Measurements from ENCODE around the gene E2F3.

E2F3 gene

DNA sequence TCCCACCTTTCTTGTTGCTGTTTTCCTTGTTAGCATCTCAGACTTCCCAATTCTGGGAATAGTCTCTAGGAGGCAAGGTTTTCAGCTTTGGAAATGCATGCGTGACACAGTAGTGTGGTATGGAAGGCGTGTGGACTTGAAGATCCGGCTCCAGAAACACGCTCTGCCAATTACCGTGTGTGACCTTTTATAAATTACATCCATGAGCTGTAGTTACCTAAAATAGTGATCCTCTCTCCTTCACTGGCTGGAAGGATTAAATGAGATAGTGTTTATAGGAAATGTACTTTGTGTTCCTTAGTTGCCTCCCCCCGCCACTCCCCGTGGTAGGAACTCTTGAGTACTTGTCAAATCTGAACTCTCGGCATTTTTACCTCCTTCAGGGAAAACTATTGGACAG, 13.0 kb downstream of the E2F3 start:
- H3K27me3 ChIP-seq (ENCODE audit: control insufficient read depth, insufficient read depth, low read length), result no peaks in the 10 kb centered on the region
- H3K36me3 ChIP-seq (ENCODE audit: control insufficient read depth, insufficient read depth, low read length), result peaks cover 23% of the 10 kb centered on the region
- H3K4me3 ChIP-seq (ENCODE audit: low read depth, low read length), result no peak overlapping the region
- H3K4me1 ChIP-seq (ENCODE audit: control insufficient read depth, insufficient read depth, low read length), result peaks cover 39% of the 10 kb centered on the region
- H3K9ac ChIP-seq (ENCODE audit: low read length), result no peak overlapping the region
- no peak overlapping the region for H3K27ac ChIP-seq (ENCODE audit: low read depth, low read length)
- H3K9me3 ChIP-seq (ENCODE audit: control insufficient read depth, insufficient read depth, low read depth, low read length), result no peaks in the 10 kb centered on the region

DNA sequence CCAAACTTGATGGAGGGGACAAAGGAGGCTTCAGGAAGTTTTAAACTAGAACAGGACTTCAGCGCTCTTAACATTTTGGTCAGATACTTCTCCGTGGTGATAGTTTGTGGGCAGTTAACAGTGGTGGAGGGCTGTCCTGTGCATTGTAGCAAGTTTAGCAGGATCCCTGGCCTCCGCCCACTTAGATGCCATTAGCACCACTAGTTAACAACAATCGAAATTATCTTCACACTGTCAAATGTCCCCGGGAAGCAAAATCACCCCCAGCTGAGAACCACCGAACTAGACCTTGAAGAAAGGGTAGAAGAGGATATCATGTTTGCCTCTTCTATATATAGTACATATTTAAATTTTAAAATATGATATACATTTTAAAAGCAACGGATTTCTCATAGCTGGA, 13.6 kb downstream of the E2F3 start:
- Histone ChIP-seq H3K27me3 (ENCODE audit: control insufficient read depth, insufficient read depth, low read length) (no peaks in the 10 kb centered on the region), H3K27ac (ENCODE audit: low read depth, low read length) (no peak overlapping the region), H3K4me3 (ENCODE audit: low read depth, low read length) (no peak overlapping the region), H3K4me1 (ENCODE audit: control insufficient read depth, insufficient read depth, low read length) (peaks cover 38% of the 10 kb centered on the region), H3K9ac (ENCODE audit: low read length) (no peak overlapping the region), H3K9me3 (ENCODE audit: control insufficient read depth, insufficient read depth, low read depth, low read length) (no peaks in the 10 kb centered on the region), H3K36me3 (ENCODE audit: control insufficient read depth, insufficient read depth, low read length) (peaks cover 17% of the 10 kb centered on the region)

DNA sequence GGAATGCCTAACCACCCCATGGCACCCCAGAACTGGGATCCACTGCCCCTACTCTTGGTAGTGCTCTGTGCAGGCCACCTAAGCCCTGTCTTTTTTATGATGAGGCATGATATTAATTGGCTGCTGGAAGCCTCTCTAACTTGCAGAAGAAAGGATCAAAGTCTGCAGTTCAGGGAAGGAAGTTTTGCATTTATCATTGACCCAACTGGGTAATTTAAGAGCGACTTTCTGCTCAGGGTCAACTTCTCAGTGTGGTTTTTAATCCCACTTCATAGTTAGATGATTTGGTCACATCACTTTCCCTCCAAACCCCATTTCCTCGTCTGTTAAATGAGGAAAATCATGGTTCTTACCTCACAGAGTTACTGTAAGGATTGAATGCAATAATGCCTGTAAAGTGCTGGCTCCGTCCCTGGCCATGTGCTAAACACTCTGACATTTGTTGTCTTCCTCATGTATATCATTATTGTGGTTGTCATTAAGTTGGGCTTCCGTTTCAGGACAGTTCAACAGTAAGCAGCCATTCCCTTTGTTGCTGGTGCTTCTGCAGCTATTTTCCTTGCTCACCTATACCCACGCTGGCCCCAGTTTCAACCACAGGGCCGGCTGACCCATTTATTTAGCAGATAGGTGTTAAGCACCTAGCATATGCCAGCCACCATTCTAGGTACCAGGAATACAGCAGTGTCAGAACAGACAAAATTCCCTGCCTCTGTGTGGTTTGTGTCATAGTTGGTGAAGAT, 14.2 kb downstream of the E2F3 start:
- Histone ChIP-seq H3K27ac (ENCODE audit: low read depth, low read length) (no peak overlapping the region), H3K36me3 (ENCODE audit: control insufficient read depth, insufficient read depth, low read length) (peaks cover 18% of the 10 kb centered on the region), H3K4me3 (ENCODE audit: low read depth, low read length) (no peak overlapping the region), H3K9me3 (ENCODE audit: control insufficient read depth, insufficient read depth, low read depth, low read length) (no peaks in the 10 kb centered on the region; the same call in 1 of the 2 replicates), H3K27me3 (ENCODE audit: control insufficient read depth, insufficient read depth, low read length) (no peaks in the 10 kb centered on the region), H3K4me1 (ENCODE audit: control insufficient read depth, insufficient read depth, low read length) (peaks cover 38% of the 10 kb centered on the region), H3K9ac (ENCODE audit: low read length) (no peak overlapping the region)

DNA sequence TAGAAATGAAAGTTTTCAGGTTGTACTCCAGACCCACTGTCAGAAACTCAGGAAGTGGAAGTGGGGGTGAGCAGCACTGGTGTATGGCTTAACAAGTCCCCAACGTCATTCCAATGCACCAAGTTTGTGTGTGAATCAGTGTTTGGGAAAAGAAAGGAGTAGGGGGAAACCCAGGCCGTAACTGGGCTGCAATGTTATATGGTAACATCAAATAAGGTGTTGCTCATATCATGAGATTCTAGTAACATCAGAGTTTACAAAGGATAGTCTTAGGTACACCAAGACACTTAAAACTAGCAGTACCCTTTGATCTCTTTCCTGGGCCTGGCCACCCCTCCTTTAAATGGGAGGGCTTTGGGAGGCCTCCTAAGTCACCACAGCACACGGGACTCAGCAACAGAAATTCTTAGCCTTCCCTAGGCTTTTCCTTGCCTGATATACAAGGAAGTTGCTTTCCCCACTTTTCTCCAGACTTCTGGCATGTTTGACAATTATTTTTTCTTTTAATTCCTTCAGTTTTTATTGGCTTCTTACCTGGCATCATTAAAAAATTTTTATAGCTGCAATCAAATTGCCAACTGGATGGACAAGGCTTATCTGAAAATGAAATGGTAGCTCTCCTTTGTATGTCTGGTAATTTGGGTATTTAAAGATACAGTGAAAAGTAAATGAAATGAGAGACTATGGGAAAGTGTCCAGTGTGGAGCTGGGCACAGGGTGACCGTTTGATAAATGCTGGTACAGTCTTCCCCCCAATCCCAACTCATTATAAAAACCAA, 15.1 kb downstream of the E2F3 start:
- Histone ChIP-seq H3K4me3 (ENCODE audit: low read depth, low read length) (no peak overlapping the region), H3K27me3 (ENCODE audit: control insufficient read depth, insufficient read depth, low read length) (no peaks in the 10 kb centered on the region), H3K4me1 (ENCODE audit: control insufficient read depth, insufficient read depth, low read length) (peaks cover 35% of the 10 kb centered on the region), H3K9me3 (ENCODE audit: control insufficient read depth, insufficient read depth, low read depth, low read length) (no peaks in the 10 kb centered on the region; the same call in 1 of the 2 replicates), H3K9ac (ENCODE audit: low read length) (no peak overlapping the region), H3K36me3 (ENCODE audit: control insufficient read depth, insufficient read depth, low read length) (peaks cover 17% of the 10 kb centered on the region), H3K27ac (ENCODE audit: low read depth, low read length) (no peak overlapping the region)

DNA sequence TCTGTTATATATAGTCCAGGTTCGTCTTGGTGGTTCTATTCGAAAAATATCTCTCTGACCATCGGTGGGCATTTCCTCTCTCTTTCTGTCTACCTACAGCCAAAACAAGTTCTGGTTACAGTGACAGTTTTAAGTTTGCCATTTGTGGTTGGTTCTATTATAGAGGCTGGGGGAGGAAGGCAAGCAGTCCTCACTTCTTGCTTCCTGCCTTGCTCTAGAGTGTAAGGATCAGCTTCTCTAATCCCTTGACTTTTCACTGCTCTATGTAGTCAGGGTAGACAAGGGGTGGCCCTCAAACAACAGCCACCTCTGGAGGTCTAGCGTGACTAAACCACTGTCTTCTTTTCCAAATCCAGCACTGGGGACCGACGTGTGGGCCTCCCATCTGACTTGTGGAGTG, 16.1 kb downstream of the E2F3 start:
- no peak overlapping the region for H3K4me3 ChIP-seq (ENCODE audit: low read depth, low read length)
- peaks cover 35% of the 10 kb centered on the region for H3K4me1 ChIP-seq (ENCODE audit: control insufficient read depth, insufficient read depth, low read length)
- H3K27me3 ChIP-seq (ENCODE audit: control insufficient read depth, insufficient read depth, low read length), result no peaks in the 10 kb centered on the region
- H3K9me3 ChIP-seq (ENCODE audit: control insufficient read depth, insufficient read depth, low read depth, low read length), result no peaks in the 10 kb centered on the region; the same call in 1 of the 2 replicates
- peaks cover 21% of the 10 kb centered on the region for H3K36me3 ChIP-seq (ENCODE audit: control insufficient read depth, insufficient read depth, low read length)
- H3K27ac ChIP-seq (ENCODE audit: low read depth, low read length), result no peak overlapping the region
- H3K9ac ChIP-seq (ENCODE audit: low read length), result no peak overlapping the region

DNA sequence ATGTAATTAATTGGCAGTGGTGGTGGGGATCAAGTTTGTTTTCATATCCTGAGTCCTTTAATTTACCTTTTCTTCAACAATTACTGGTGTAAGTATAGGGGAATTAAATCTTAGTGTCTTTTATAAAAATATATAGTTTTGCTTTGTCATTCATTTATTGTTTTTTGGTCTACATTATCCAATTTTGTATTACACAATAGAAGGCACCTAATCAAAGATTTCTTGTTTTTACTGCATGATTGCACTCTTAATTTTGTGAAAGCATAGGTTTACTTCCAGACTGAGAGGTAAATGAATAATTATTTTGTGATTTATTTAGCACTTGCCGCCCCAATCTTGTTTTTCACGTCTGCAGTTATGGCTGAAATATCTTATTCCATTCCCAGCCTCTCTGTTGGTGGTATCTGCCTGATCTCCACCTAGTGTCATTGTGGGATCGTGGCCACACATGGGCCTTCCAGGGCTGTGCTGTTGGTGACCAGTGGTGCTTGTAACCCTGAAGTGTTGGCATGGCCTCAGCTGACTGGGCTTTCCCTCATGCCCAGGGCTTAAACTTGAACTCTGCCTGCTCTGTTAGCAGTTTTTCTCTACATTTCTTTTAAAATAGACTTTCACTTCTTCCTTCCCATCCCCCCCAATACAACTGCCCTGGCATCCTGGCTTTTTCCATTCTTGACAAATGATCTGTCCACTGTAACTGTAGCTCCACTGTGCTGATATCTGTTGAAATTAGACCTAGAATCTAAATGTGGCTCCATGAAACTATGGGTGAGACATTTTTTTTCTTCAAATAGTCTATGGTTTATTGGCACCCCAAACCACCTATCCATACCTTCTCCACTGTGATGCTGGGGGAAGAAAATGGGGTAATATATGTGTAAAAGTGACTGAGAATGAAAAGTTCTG, 24.8 kb downstream of the E2F3 start:
- Histone ChIP-seq H3K27me3 (ENCODE audit: control insufficient read depth, insufficient read depth, low read length) (no peaks in the 10 kb centered on the region), H3K4me3 (ENCODE audit: low read depth, low read length) (no peak overlapping the region), H3K36me3 (ENCODE audit: control insufficient read depth, insufficient read depth, low read length) (peaks cover 17% of the 10 kb centered on the region)

DNA sequence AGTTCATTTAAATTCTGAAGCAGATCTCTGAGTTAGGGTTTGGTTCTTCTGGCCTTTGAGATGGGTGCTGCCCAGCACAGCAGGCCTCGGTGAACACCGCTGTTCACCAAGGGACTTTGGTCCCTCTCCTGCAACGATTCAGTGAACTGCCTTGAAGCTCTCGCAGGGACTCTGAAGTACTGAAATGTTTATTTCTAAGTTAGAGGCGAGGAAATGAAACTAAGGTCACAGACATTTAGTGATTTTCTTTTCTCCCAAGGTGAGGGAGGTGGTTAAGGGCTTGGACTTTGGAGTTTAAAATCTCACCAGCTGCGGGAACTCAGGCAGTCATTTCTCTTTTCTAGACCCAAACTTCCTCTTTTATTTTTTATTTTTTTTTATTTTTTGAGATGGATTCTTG, 26.2 kb downstream of the E2F3 start:
- Histone ChIP-seq H3K36me3 (ENCODE audit: control insufficient read depth, insufficient read depth, low read length) (peaks cover 21% of the 10 kb centered on the region), H3K4me3 (ENCODE audit: low read depth, low read length) (no peak overlapping the region), H3K27me3 (ENCODE audit: control insufficient read depth, insufficient read depth, low read length) (no peaks in the 10 kb centered on the region), H3K9me3 (ENCODE audit: control insufficient read depth, insufficient read depth, low read depth, low read length) (no peaks in the 10 kb centered on the region), H3K27ac (ENCODE audit: low read depth, low read length) (no peak overlapping the region), H3K4me1 (ENCODE audit: control insufficient read depth, insufficient read depth, low read length) (peaks cover 16% of the 10 kb centered on the region), H3K9ac (ENCODE audit: low read length) (no peak overlapping the region)

More for the DNA sequence above, 24.8 kb downstream of the E2F3 start:
- Histone ChIP-seq H3K9me3 (ENCODE audit: control insufficient read depth, insufficient read depth, low read depth, low read length) (no peaks in the 10 kb centered on the region), H3K9ac (ENCODE audit: low read length) (no peak overlapping the region), H3K4me1 (ENCODE audit: control insufficient read depth, insufficient read depth, low read length) (peaks cover 16% of the 10 kb centered on the region), H3K27ac (ENCODE audit: low read depth, low read length) (no peak overlapping the region)

DNA sequence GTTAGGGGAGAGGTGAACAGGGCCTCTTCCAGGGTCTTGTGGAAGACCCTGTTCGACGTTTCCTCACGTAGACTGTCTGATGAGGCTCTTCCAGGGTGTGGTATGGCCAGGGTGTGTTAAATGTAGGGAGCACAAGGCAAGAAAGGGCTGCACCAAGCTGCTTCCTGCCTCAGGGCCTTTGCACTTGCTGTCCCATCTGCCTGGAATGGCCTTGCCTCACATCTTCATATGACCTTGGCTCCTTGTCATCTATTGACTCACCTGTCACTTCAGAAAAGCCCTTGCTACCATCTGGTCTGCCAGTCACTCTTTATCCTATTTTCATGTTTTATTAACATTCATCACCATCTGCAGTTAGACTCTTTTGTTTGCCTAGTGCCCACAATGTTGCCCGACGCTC, 31.0 kb downstream of the E2F3 start:
- H3K27me3 ChIP-seq (ENCODE audit: control insufficient read depth, insufficient read depth, low read length), result no peaks in the 10 kb centered on the region
- H3K4me3 ChIP-seq (ENCODE audit: low read depth, low read length), result no peak overlapping the region
- H3K4me1 ChIP-seq (ENCODE audit: control insufficient read depth, insufficient read depth, low read length), result peaks cover 6% of the 10 kb centered on the region
- H3K9me3 ChIP-seq (ENCODE audit: control insufficient read depth, insufficient read depth, low read depth, low read length), result no peaks in the 10 kb centered on the region
- no peak overlapping the region for H3K27ac ChIP-seq (ENCODE audit: low read depth, low read length)
- H3K9ac ChIP-seq (ENCODE audit: low read length), result no peak overlapping the region
- peaks cover 23% of the 10 kb centered on the region for H3K36me3 ChIP-seq (ENCODE audit: control insufficient read depth, insufficient read depth, low read length)

DNA sequence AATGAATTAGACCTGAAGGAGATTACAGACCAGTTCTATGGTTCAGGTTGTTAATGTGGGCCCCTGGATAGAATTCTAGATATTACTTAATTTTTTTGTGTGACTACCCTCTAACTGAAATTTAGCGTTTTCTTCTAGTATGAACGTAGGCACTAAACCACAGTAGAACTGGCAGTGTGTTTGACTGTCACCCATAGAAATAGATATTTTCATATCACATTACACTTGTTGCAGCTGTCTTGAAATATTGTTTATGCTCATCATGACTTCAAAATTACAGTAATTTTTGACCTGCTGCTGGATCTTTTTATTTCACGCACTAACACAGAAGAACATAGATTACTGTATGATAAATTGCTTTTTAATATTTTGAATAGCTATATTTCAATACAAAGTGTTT, 31.6 kb downstream of the E2F3 start:
- no peak overlapping the region for H3K27ac ChIP-seq (ENCODE audit: low read depth, low read length)
- no peaks in the 10 kb centered on the region for H3K27me3 ChIP-seq (ENCODE audit: control insufficient read depth, insufficient read depth, low read length)
- H3K9me3 ChIP-seq (ENCODE audit: control insufficient read depth, insufficient read depth, low read depth, low read length), result no peaks in the 10 kb centered on the region
- no peak overlapping the region for H3K9ac ChIP-seq (ENCODE audit: low read length)
- H3K4me3 ChIP-seq (ENCODE audit: low read depth, low read length), result no peak overlapping the region
- H3K4me1 ChIP-seq (ENCODE audit: control insufficient read depth, insufficient read depth, low read length), result peaks cover 12% of the 10 kb centered on the region
- peaks cover 22% of the 10 kb centered on the region for H3K36me3 ChIP-seq (ENCODE audit: control insufficient read depth, insufficient read depth, low read length)

DNA sequence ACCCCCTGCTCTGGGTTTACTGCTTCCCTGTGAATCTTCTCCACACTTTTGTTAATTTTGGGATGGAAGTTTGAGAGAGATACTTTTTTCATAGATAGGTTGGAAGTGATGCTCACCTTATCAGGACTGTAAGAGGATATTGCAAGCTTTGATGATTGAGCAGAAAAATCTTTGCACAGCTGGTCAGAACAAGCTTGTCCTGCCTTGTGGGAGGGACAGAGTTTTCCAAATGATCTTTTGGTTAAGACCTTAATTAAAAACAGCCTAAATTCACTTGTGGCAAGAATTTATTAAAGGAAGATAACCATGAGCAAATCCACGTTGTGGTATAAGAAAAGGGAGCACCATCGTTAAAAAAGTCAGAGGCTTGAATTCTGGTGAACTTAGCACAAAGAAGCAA, 32.2 kb downstream of the E2F3 start:
- H3K9ac ChIP-seq (ENCODE audit: low read length), result no peak overlapping the region
- H3K27me3 ChIP-seq (ENCODE audit: control insufficient read depth, insufficient read depth, low read length), result no peaks in the 10 kb centered on the region
- no peak overlapping the region for H3K27ac ChIP-seq (ENCODE audit: low read depth, low read length)
- H3K4me3 ChIP-seq (ENCODE audit: low read depth, low read length), result no peak overlapping the region
- H3K36me3 ChIP-seq (ENCODE audit: control insufficient read depth, insufficient read depth, low read length), result peaks cover 24% of the 10 kb centered on the region
- peaks cover 18% of the 10 kb centered on the region for H3K4me1 ChIP-seq (ENCODE audit: control insufficient read depth, insufficient read depth, low read length)
- H3K9me3 ChIP-seq (ENCODE audit: control insufficient read depth, insufficient read depth, low read depth, low read length), result no peaks in the 10 kb centered on the region
